ENCODE data around the gene KANSL1. TPM values are rescaled to one million over a fixed set of nuclear protein-coding genes. Genes with fewer than 3 reads are reported as not detected.
A peak's percentile ranks its signal among the peaks of the same experiment; 100 is the strongest.

KANSL1 gene
- total and polyA plus RNA-seq, 7 experiments from 2014 or later = 17.4 to 230 (median 163) TPM

DNA sequence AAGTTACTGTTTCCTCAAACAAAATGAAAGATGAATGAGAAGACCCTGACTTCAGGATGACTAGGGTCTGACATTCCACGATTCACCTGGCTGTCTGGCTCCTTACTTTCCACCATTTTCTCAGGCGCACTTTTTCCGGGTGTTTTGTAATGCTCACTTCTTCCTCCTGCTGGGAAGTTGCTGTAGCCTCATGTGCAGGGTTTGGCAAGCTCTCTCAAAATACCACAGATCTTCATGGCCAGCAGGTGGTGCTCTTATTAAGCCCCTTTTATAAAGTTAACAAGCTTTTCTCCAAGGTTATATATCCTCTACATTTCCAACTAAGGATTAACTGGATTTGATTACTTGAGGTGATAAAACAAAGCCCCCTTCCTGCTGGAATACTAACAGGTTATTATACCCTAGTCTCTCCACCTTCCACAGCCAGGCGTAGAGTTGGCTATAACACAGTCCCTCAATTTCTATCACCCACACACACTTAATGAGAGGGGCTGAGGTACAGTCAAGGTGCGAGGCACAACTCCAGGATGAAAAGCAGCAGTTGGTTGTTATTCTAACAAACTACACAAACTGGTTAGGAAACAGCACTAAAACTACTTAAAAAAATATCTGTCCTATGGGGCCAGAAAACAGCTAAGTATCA, 148.8 kb downstream of the KANSL1 start:
- no peak overlapping the region for H3K27ac ChIP-seq (ENCODE audit: low read depth, low read length)
- DNase-seq (peak in 7 of 9 donors; percentile 40 to 60 (median 51)), ATAC-seq (peak; percentile 71)
- intact Hi-C loops (cut with micrococcal nuclease) = loop anchor here (1.0 to 5.0 kb wide), 7 partner anchors 17 to 169 kb away; partner anchors contain the start of gene KANSL1 (in 1 of the 2)
- Mint-ChIP-seq H3K36me3 (peaks cover 0 to 37% (median 12%) of the 10 kb centered on the region in 5 donors), H3K27ac (peak overlapping the region in 8 of 9 donors; percentile 6 to 67 (median 28)), H3K27me3 (no peaks in the 10 kb centered on the region), H3K9me3 (no peaks in the 10 kb centered on the region), H3K4me1 (peaks cover 2 to 23% (median 8%) of the 10 kb centered on the region in 7 donors), H3K4me3 (peak overlapping the region in 1 of 10 donors; percentile 52)
- POLR2A ChIA-PET = interaction anchor here (0.6 to 2.5 kb wide), 7 partner anchors 14 to 168 kb away, joined by 3 to 13 read pairs (median 5); partner anchors contain the start of gene KANSL1
- CTCF ChIA-PET = interaction anchor here (0.6 to 3.4 kb wide), 24 partner anchors 8 to 242 kb away, joined by 3 to 41 read pairs (median 4); partner anchors contain the start of gene KANSL1
- H3K9me3 ChIP-seq (ENCODE audit: control insufficient read depth in 2 of 3, low read length in 3 of 3) = no peaks in the 10 kb centered on the region
- peaks cover 6 to 60% (median 22%) of the 10 kb centered on the region in 3 experiments for H3K36me3 ChIP-seq (ENCODE audit: control insufficient read depth in 2 of 3, insufficient read depth in 3 of 3, low read length in 3 of 3)
- H3K4me3 ChIP-seq (ENCODE audit: low read length) = no peak overlapping the region
- H3K27me3 ChIP-seq (ENCODE audit: control insufficient read depth in 2 of 2, insufficient read depth in 2 of 2, low read length in 2 of 2) = no peaks in the 10 kb centered on the region
- H3K4me1 ChIP-seq (ENCODE audit: control insufficient read depth in 2 of 2, insufficient read depth in 2 of 2, low read length in 2 of 2) = no peaks in the 10 kb centered on the region

- peak overlapping the region in 6 of 9 donors; percentile 6 to 58 (median 30) for H3K27ac Mint-ChIP-seq
- intact Hi-C loops (cut with micrococcal nuclease) = loop anchor here (1.0 to 5.0 kb wide), 7 partner anchors 18 to 170 kb away; partner anchors contain the start of gene KANSL1 (in 1 of the 2)
- H3K36me3 Mint-ChIP-seq = peaks cover 0 to 34% (median 10%) of the 10 kb centered on the region in 5 donors
Measured at GRCh38 chr17:46043606-46044005, 149.6 kb downstream of the KANSL1 start.

DNA sequence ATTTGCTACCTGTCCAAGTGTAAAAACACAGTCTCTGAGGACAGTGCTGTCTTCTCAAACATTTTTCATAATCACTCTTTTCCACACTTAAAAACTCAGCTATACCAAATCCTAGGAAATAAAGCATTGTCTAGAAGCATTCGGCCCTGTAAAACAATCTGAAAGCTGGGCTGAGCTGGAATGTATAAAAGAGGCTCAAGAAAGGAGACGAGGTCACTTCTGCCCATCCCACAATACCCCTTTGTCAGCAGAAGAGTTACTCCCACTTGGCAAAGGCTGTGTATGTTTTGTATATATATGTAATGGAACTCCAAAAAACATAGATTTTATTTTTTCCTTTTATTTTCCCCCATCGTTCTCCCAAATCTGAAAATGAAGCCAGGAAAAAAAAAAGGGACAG, 150.3 kb downstream of the KANSL1 start:
- H3K9me3 Mint-ChIP-seq = no peaks in the 10 kb centered on the region
- H3K4me1 Mint-ChIP-seq = peaks cover 3 to 28% (median 11%) of the 10 kb centered on the region in 7 donors
- H3K36me3 ChIP-seq (ENCODE audit: control insufficient read depth in 2 of 3, insufficient read depth in 3 of 3, low read length in 3 of 3) = peaks cover 12 to 61% (median 36%) of the 10 kb centered on the region in 3 experiments
- H3K4me1 ChIP-seq (ENCODE audit: control insufficient read depth in 2 of 2, insufficient read depth in 2 of 2, low read length in 2 of 2) = no peaks in the 10 kb centered on the region
- H3K4me3 ChIP-seq (ENCODE audit: low read length) = no peak overlapping the region
- no peak for DNase-seq
- no peaks in the 10 kb centered on the region for H3K27me3 Mint-ChIP-seq
- H3K9me3 ChIP-seq (ENCODE audit: control insufficient read depth in 2 of 3, low read length in 3 of 3) = no peaks in the 10 kb centered on the region
- no peaks in the 10 kb centered on the region for H3K27me3 ChIP-seq (ENCODE audit: control insufficient read depth in 2 of 2, insufficient read depth in 2 of 2, low read length in 2 of 2)
- no peak for ATAC-seq
- ChIA-PET POLR2A (interaction anchor here (0.7 to 2.5 kb wide), 4 partner anchors 157 to 778 kb away, joined by 3 to 13 read pairs (median 6); no protein-coding TSS in a partner anchor), CTCF (interaction anchor here (0.6 to 3.4 kb wide), 8 partner anchors 10 to 169 kb away, joined by 3 to 41 read pairs (median 4); no protein-coding TSS in a partner anchor)
- H3K36me3 Mint-ChIP-seq = peaks cover 3 to 36% (median 17%) of the 10 kb centered on the region in 5 donors
- intact Hi-C loops (cut with micrococcal nuclease) = loop anchor here in 1 of 2 donors (5.0 kb wide), 1 partner anchor 41 kb away; no protein-coding TSS in a partner anchor
- no peak overlapping the region for H3K27ac ChIP-seq (ENCODE audit: low read depth, low read length)
- H3K27ac Mint-ChIP-seq = peak overlapping the region in 2 of 9 donors; percentile 6 to 22
- no peak overlapping the region for H3K4me3 Mint-ChIP-seq

More at GRCh38 chr17:46043606-46044005, 149.6 kb downstream of the KANSL1 start:
- CTCF ChIA-PET = interaction anchor here (0.6 to 3.4 kb wide), 12 partner anchors 10 to 243 kb away, joined by 3 to 41 read pairs (median 4); no protein-coding TSS in a partner anchor
- DNase-seq (no peak), ATAC-seq (no peak)
- no peak overlapping the region for H3K4me3 ChIP-seq (ENCODE audit: low read length)
- H3K27ac ChIP-seq (ENCODE audit: low read depth, low read length) = no peak overlapping the region
- peaks cover 8 to 61% (median 29%) of the 10 kb centered on the region in 3 experiments for H3K36me3 ChIP-seq (ENCODE audit: control insufficient read depth in 2 of 3, insufficient read depth in 3 of 3, low read length in 3 of 3)
- H3K4me1 Mint-ChIP-seq = peaks cover 1 to 23% (median 8%) of the 10 kb centered on the region in 7 donors
- no peaks in the 10 kb centered on the region for H3K9me3 ChIP-seq (ENCODE audit: control insufficient read depth in 2 of 3, low read length in 3 of 3)
- H3K27me3 Mint-ChIP-seq = no peaks in the 10 kb centered on the region
- H3K27me3 ChIP-seq (ENCODE audit: control insufficient read depth in 2 of 2, insufficient read depth in 2 of 2, low read length in 2 of 2) = no peaks in the 10 kb centered on the region
- H3K4me3 Mint-ChIP-seq = no peak overlapping the region
- no peaks in the 10 kb centered on the region for H3K4me1 ChIP-seq (ENCODE audit: control insufficient read depth in 2 of 2, insufficient read depth in 2 of 2, low read length in 2 of 2)
- POLR2A ChIA-PET = interaction anchor here (0.7 to 2.5 kb wide), 5 partner anchors 144 to 778 kb away, joined by 3 to 13 read pairs (median 5); no protein-coding TSS in a partner anchor
- no peaks in the 10 kb centered on the region for H3K9me3 Mint-ChIP-seq

DNA sequence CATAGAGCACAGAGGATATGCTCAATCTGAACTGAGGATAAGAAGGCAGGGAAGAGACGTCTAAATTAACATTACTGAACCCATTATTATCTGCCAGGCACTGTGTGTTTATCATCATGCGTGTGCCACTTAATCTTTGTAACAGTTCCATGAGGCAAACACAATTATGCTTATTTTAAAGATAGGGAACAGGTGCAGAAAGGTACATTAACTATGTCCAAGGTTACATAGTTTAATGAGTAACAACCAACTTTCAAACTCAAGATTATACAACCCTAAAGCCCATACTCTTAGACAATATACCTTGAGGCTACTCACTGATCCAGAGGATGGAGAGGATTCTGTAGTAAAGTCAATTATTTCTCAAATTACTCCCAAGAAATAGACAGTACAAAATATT, 151.0 kb downstream of the KANSL1 start:
- CTCF ChIA-PET = interaction anchor here (1.1 to 2.8 kb wide), 3 partner anchors 9 to 173 kb away, joined by 3 to 41 read pairs (median 4); no protein-coding TSS in a partner anchor
- H3K4me3 Mint-ChIP-seq = no peak overlapping the region
- ATAC-seq = no peak
- intact Hi-C loops (cut with micrococcal nuclease) = loop anchor here in 1 of 2 donors (5.0 kb wide), 1 partner anchor 40 kb away; no protein-coding TSS in a partner anchor
- no peak overlapping the region for H3K4me3 ChIP-seq (ENCODE audit: low read length)
- no peak for DNase-seq
- no peaks in the 10 kb centered on the region for H3K27me3 ChIP-seq (ENCODE audit: control insufficient read depth in 2 of 2, insufficient read depth in 2 of 2, low read length in 2 of 2)
- peaks cover 16 to 62% (median 42%) of the 10 kb centered on the region in 3 experiments for H3K36me3 ChIP-seq (ENCODE audit: control insufficient read depth in 2 of 3, insufficient read depth in 3 of 3, low read length in 3 of 3)
- no peaks in the 10 kb centered on the region for H3K27me3 Mint-ChIP-seq
- H3K9me3 Mint-ChIP-seq = no peaks in the 10 kb centered on the region
- H3K4me1 ChIP-seq (ENCODE audit: control insufficient read depth in 2 of 2, insufficient read depth in 2 of 2, low read length in 2 of 2) = no peaks in the 10 kb centered on the region
- H3K27ac ChIP-seq (ENCODE audit: low read depth, low read length) = no peak overlapping the region
- POLR2A ChIA-PET = interaction anchor here (0.6 kb wide), 1 partner anchor 12 kb away, joined by 5 read pairs; no protein-coding TSS in a partner anchor
- H3K9me3 ChIP-seq (ENCODE audit: control insufficient read depth in 2 of 3, low read length in 3 of 3) = no peaks in the 10 kb centered on the region
- H3K36me3 Mint-ChIP-seq = peaks cover 5 to 37% (median 18%) of the 10 kb centered on the region in 5 donors
- peaks cover 4 to 28% (median 11%) of the 10 kb centered on the region in 7 donors for H3K4me1 Mint-ChIP-seq
- H3K27ac Mint-ChIP-seq = peak overlapping the region in 2 of 9 donors; percentile 40 to 48

DNA sequence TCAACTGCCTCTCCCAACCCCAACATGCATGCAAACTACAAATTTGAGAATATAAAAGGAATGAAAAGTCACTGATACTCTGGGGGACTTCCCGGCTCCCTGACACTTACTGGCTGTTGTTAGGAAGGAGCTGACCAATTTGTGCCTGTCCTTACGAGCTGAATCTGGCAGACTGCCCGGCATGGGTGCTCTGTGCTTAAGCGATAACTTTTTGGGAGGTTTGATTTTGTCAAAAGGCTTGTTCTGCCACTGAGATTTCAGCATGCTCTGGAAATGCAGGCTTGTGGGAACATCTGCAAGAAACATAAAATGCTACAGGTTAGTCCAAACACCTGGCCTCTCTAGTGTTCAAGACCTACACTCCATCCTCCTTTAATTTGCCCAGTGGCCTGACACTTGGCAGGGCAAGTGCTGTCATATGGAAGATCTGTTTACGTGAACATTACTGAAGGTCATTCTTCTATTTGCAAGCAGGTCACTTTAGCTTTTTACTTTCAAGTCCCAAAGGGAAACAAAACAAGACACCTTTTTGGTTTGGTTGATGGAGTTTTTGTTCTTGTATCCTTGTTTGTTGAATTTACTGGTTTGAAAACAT, 153.5 kb downstream of the KANSL1 start:
- ATAC-seq (no peak), DNase-seq (no peak)
- no peaks in the 10 kb centered on the region for H3K4me1 ChIP-seq (ENCODE audit: control insufficient read depth in 2 of 2, insufficient read depth in 2 of 2, low read length in 2 of 2)
- peaks cover 10 to 49% (median 32%) of the 10 kb centered on the region in 5 donors for H3K36me3 Mint-ChIP-seq
- H3K9me3 ChIP-seq (ENCODE audit: control insufficient read depth in 2 of 3, low read length in 3 of 3) = no peaks in the 10 kb centered on the region
- H3K36me3 ChIP-seq (ENCODE audit: control insufficient read depth in 2 of 3, insufficient read depth in 3 of 3, low read length in 3 of 3) = peaks cover 26 to 76% (median 62%) of the 10 kb centered on the region in 3 experiments
- intact Hi-C loops (cut with micrococcal nuclease) = loop anchor here in 1 of 2 donors (5.0 kb wide), 1 partner anchor 37 kb away; no protein-coding TSS in a partner anchor
- H3K4me3 Mint-ChIP-seq = no peak overlapping the region
- H3K4me3 ChIP-seq (ENCODE audit: low read length) = no peak overlapping the region
- no peak overlapping the region for H3K27ac ChIP-seq (ENCODE audit: low read depth, low read length)
- ChIA-PET POLR2A (interaction anchor here (1.1 kb wide), 1 partner anchor 153 kb away, joined by 3 read pairs; the partner anchor contains the start of gene KANSL1), CTCF (interaction anchor here (3.3 to 3.5 kb wide), 2 partner anchors 38 to 173 kb away, joined by 14 to 19 read pairs; no protein-coding TSS in a partner anchor)
- no peaks in the 10 kb centered on the region for H3K27me3 ChIP-seq (ENCODE audit: control insufficient read depth in 2 of 2, insufficient read depth in 2 of 2, low read length in 2 of 2)
- H3K9me3 Mint-ChIP-seq = peaks cover 0 to 1% (median 0%) of the 10 kb centered on the region in 11 donors
- H3K4me1 Mint-ChIP-seq = peaks cover 7 to 18% (median 10%) of the 10 kb centered on the region in 7 donors
- H3K27me3 Mint-ChIP-seq = no peaks in the 10 kb centered on the region
- peak overlapping the region in 4 of 9 donors; percentile 37 to 73 (median 55) for H3K27ac Mint-ChIP-seq

GRCh38 chr17:46038937-46039336, 154.3 kb downstream of the KANSL1 start:
- peaks cover 23 to 79% (median 62%) of the 10 kb centered on the region in 3 experiments for H3K36me3 ChIP-seq (ENCODE audit: control insufficient read depth in 2 of 3, insufficient read depth in 3 of 3, low read length in 3 of 3)
- H3K36me3 Mint-ChIP-seq = peaks cover 13 to 53% (median 39%) of the 10 kb centered on the region in 5 donors
- POLR2A ChIA-PET = interaction anchor here (1.1 kb wide), 1 partner anchor 154 kb away, joined by 3 read pairs; the partner anchor contains the start of gene KANSL1
- no peak overlapping the region for H3K4me3 ChIP-seq (ENCODE audit: low read length)
- no peaks in the 10 kb centered on the region for H3K27me3 Mint-ChIP-seq
- H3K27ac ChIP-seq (ENCODE audit: low read depth, low read length) = no peak overlapping the region
- intact Hi-C loops (cut with micrococcal nuclease) = no loop called here
- DNase-seq = no peak
- no peak for ATAC-seq
- no peaks in the 10 kb centered on the region for H3K9me3 ChIP-seq (ENCODE audit: control insufficient read depth in 2 of 3, low read length in 3 of 3)
- peaks cover 0 to 11% (median 5%) of the 10 kb centered on the region in 7 donors for H3K4me1 Mint-ChIP-seq
- no peaks in the 10 kb centered on the region for H3K4me1 ChIP-seq (ENCODE audit: control insufficient read depth in 2 of 2, insufficient read depth in 2 of 2, low read length in 2 of 2)
- peak overlapping the region in 1 of 9 donors; percentile 25 for H3K27ac Mint-ChIP-seq
- peaks cover 0 to 1% (median 0%) of the 10 kb centered on the region in 11 donors for H3K9me3 Mint-ChIP-seq
- H3K27me3 ChIP-seq (ENCODE audit: control insufficient read depth in 2 of 2, insufficient read depth in 2 of 2, low read length in 2 of 2) = no peaks in the 10 kb centered on the region
- CTCF ChIA-PET = interaction anchor here (1.1 to 3.5 kb wide), 3 partner anchors 37 to 173 kb away, joined by 3 to 19 read pairs (median 14); partner anchors contain the start of gene KANSL1
- no peak overlapping the region for H3K4me3 Mint-ChIP-seq
